Lower leg skin (tissue), 3 donors: Measurements from ENCODE around the gene PPM1M.

Experiments used
- POLR2A ChIP-seq, 2 donors: fragments of 450-650 bp; IDR thresholded peaks; one replicate each; pipeline ENCODE4 v1.6.1; 2016 to 2017; ENCODE audit warnings: antibody characterized with exemption in 2 of 2, mild to moderate bottlenecking in 1 of 2, moderate library complexity in 1 of 2
- TF ChIP-seq, protein P1 (sequence below), 3 donors: fragments of 450-650 bp; IDR thresholded peaks; one replicate each; pipeline ENCODE4 v1.5.1; 2016; ENCODE audit warnings: antibody characterized with exemption in 3 of 3, mild to moderate bottlenecking in 3 of 3, moderate library complexity in 2 of 3

DNA sequence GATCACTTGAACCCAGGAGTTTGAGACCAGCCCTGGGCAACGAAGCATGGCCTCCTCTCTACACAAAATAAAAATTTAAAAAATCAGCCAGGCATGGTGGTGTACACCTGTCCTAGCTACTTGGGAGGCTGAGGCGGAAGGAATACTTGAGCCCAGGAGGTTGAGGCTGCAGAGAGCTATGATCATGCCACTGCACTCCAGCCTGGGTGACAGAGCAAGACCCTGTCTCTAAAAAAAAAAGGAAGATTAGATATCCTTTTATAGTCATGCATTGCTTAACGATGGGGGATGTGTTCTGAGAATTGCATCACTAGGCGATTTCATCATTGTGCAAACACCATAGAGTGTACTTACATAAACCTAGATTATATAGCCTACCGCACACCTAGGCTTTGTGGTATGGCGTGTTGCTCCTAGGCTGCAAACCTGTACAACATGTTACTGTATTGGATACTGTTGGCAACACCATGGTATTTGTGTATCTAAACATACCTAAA, 35.0 kb upstream of the PPM1M start:
- TF ChIP-seq, protein P1, sequence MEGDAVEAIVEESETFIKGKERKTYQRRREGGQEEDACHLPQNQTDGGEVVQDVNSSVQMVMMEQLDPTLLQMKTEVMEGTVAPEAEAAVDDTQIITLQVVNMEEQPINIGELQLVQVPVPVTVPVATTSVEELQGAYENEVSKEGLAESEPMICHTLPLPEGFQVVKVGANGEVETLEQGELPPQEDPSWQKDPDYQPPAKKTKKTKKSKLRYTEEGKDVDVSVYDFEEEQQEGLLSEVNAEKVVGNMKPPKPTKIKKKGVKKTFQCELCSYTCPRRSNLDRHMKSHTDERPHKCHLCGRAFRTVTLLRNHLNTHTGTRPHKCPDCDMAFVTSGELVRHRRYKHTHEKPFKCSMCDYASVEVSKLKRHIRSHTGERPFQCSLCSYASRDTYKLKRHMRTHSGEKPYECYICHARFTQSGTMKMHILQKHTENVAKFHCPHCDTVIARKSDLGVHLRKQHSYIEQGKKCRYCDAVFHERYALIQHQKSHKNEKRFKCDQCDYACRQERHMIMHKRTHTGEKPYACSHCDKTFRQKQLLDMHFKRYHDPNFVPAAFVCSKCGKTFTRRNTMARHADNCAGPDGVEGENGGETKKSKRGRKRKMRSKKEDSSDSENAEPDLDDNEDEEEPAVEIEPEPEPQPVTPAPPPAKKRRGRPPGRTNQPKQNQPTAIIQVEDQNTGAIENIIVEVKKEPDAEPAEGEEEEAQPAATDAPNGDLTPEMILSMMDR (IDR thresholded peaks at IDR 0.05): no peak
- TF ChIP-seq POLR2A (IDR thresholded peaks at IDR 0.05): no peak
